ENCODE results near the gene GNPTAB. TPM values are rescaled to one million over a fixed set of nuclear protein-coding genes. Genes with fewer than 3 reads are reported as not detected.

The GNPTAB gene
- total and polyA plus RNA-seq, 2 of the 4 experiments (the other 2 are of a cell fraction): 16.0 to 24.2 TPM

DNA sequence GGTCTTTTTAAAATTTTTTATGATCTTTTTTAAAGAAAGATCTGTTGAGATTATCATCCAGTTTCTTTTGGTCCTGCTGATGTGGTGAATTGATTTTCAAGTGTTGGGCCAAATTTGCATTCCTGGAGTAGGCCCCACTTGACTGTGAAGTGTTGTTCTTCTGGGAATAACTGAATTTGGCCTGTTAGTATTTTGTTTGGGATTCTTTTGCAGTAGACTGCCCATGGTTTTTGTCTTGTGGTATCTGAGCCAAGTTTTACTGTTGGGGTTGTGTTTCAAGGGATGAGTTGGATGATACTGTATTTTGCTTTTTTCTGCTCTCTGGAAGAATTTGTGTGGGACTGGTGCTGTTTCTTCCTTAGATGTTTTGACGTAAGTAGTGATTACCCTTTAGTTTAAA lies 87.5 kb downstream of the GNPTAB start:
- no peak overlapping the region for H2BK15ac ChIP-seq (ENCODE audit: low read depth, low read length)
- in situ Hi-C loops (cut with MboI; ENCODE audit: low sequenced_read_pairs): no loop called here
- H3K9ac ChIP-seq (ENCODE audit: low read depth, low read length): no peak overlapping the region
- no peak overlapping the region for H2BK120ac ChIP-seq (ENCODE audit: low read depth, low read length)
- no peak overlapping the region for H3K14ac ChIP-seq (replicated peaks; ENCODE audit: low read depth, low read length)
- no peaks in the 10 kb centered on the region for H3K27me3 ChIP-seq (ENCODE audit: control insufficient read depth, insufficient read depth, low read length)
- H3K4me2 ChIP-seq (ENCODE audit: low read depth, low read length): no peak overlapping the region
- no peak overlapping the region for H2BK5ac ChIP-seq (ENCODE audit: low read depth, low read length, poor library complexity, severe bottlenecking)
- no peak overlapping the region for H2AFZ ChIP-seq (replicated peaks; ENCODE audit: low read length, poor library complexity)
- POLR2A ChIA-PET (ENCODE audit: unreplicated experiment): no interaction called here
- no peaks in the 10 kb centered on the region; the same call in 1 of the 2 replicates for H3K9me1 ChIP-seq (ENCODE audit: insufficient read depth, low read length)
- no peak for TF ChIP-seq MXI1 (IDR thresholded peaks at IDR 0.05; ENCODE audit: borderline replicate concordance, low read depth, low read length)
- no peak for TF ChIP-seq POLR2A (IDR thresholded peaks at IDR 0.05; ENCODE audit: low read depth, low read length)
- TF ChIP-seq RAD21 (IDR thresholded peaks at IDR 0.05; ENCODE audit: low read length): no peak
- no peak for TF ChIP-seq RCOR1 (IDR thresholded peaks at IDR 0.05; ENCODE audit: insufficient replicate concordance, low read length)
- TF ChIP-seq RFX5 (IDR thresholded peaks at IDR 0.05; ENCODE audit: low read depth, low read length): no peak
- TF ChIP-seq, protein P1, sequence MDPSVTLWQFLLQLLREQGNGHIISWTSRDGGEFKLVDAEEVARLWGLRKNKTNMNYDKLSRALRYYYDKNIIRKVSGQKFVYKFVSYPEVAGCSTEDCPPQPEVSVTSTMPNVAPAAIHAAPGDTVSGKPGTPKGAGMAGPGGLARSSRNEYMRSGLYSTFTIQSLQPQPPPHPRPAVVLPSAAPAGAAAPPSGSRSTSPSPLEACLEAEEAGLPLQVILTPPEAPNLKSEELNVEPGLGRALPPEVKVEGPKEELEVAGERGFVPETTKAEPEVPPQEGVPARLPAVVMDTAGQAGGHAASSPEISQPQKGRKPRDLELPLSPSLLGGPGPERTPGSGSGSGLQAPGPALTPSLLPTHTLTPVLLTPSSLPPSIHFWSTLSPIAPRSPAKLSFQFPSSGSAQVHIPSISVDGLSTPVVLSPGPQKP (IDR thresholded peaks at IDR 0.05; ENCODE audit: borderline replicate concordance, low read depth, low read length): no peak
- no peak for TF ChIP-seq CHD1 (IDR thresholded peaks at IDR 0.05; ENCODE audit: low read depth, low read length)
- TF ChIP-seq, protein P2, sequence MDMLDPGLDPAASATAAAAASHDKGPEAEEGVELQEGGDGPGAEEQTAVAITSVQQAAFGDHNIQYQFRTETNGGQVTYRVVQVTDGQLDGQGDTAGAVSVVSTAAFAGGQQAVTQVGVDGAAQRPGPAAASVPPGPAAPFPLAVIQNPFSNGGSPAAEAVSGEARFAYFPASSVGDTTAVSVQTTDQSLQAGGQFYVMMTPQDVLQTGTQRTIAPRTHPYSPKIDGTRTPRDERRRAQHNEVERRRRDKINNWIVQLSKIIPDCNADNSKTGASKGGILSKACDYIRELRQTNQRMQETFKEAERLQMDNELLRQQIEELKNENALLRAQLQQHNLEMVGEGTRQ (IDR thresholded peaks at IDR 0.05; ENCODE audit: low read depth, low read length): no peak
- TF ChIP-seq FOS (IDR thresholded peaks at IDR 0.05; ENCODE audit: low read depth, low read length): no peak
- no peak for TF ChIP-seq MAZ (IDR thresholded peaks at IDR 0.05; ENCODE audit: borderline replicate concordance, low read depth, low read length)
- TF ChIP-seq MAFK (IDR thresholded peaks at IDR 0.05; ENCODE audit: low read depth, low read length): no peak
- TF ChIP-seq NFE2L2 (IDR thresholded peaks at IDR 0.05; ENCODE audit: low read depth, low read length): no peak
- no peak for TF ChIP-seq BHLHE40 (IDR thresholded peaks at IDR 0.05; ENCODE audit: low read depth, low read length)
- TF ChIP-seq, protein P3, sequence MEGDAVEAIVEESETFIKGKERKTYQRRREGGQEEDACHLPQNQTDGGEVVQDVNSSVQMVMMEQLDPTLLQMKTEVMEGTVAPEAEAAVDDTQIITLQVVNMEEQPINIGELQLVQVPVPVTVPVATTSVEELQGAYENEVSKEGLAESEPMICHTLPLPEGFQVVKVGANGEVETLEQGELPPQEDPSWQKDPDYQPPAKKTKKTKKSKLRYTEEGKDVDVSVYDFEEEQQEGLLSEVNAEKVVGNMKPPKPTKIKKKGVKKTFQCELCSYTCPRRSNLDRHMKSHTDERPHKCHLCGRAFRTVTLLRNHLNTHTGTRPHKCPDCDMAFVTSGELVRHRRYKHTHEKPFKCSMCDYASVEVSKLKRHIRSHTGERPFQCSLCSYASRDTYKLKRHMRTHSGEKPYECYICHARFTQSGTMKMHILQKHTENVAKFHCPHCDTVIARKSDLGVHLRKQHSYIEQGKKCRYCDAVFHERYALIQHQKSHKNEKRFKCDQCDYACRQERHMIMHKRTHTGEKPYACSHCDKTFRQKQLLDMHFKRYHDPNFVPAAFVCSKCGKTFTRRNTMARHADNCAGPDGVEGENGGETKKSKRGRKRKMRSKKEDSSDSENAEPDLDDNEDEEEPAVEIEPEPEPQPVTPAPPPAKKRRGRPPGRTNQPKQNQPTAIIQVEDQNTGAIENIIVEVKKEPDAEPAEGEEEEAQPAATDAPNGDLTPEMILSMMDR (conservative IDR thresholded peaks at IDR 0.05; ENCODE audit: low read depth, low read length): no peak
- no peak for TF ChIP-seq SMC3 (IDR thresholded peaks at IDR 0.05; ENCODE audit: low read depth, low read length)
- TF ChIP-seq CEBPB (IDR thresholded peaks at IDR 0.05; ENCODE audit: low read depth, low read length): no peak
- no peak overlapping the region for H3K56ac ChIP-seq (ENCODE audit: extremely low read depth, insufficient read depth, low read length)
- no peak overlapping the region for H3K27ac ChIP-seq (ENCODE audit: insufficient read depth, low read length)
- H3K4me3 ChIP-seq (ENCODE audit: insufficient read depth, low read depth, low read length): no peak overlapping the region
- DNase-seq (no peak), ATAC-seq (ENCODE audit: low read depth) (no peak)
- H4K5ac ChIP-seq (ENCODE audit: low read depth, low read length): no peak overlapping the region
- H4K20me1 ChIP-seq (ENCODE audit: insufficient read depth, low read length): no peaks in the 10 kb centered on the region
- no peak overlapping the region for H2BK20ac ChIP-seq (ENCODE audit: low read depth, low read length)
- no CpG with 5 or more reads among the region's 1 CpG for WGBS, 2 experiments (ENCODE audit: extremely low coverage in 2 of 2, insufficient read length in 1 of 2)
- dilution Hi-C loops (cut with HindIII; ENCODE audit: low sequenced_read_pairs, unreplicated experiment): no loop called here
- peaks cover 23% of the 10 kb centered on the region for H3K36me3 ChIP-seq (ENCODE audit: control insufficient read depth, insufficient read depth, low read length)
- H3K18ac ChIP-seq (ENCODE audit: low read depth, low read length): no peak overlapping the region
- no peak overlapping the region for H4K8ac ChIP-seq (ENCODE audit: low read depth in 2 of 2, low read length in 2 of 2)
- H3K79me1 ChIP-seq (ENCODE audit: low read depth in 1 of 2, low read length in 2 of 2): no peaks in the 10 kb centered on the region
- no TSS peak for BruUV-seq (replicated peaks)
- H2AK5ac ChIP-seq (ENCODE audit: low read depth, low read length): no peak overlapping the region
- intact Hi-C loops (cut with micrococcal nuclease): no loop called here
- no peak overlapping the region for H3K23ac ChIP-seq (ENCODE audit: low read depth, low read length)
- H3K9me3 ChIP-seq (ENCODE audit: control insufficient read depth, insufficient read depth, low read length): no peaks in the 10 kb centered on the region
- H4K91ac ChIP-seq (ENCODE audit: insufficient read depth, low read depth, low read length): no peak overlapping the region
- no peaks in the 10 kb centered on the region for H3K4me1 ChIP-seq (ENCODE audit: control insufficient read depth, insufficient read depth, low read length)
- H2AK9ac ChIP-seq (replicated peaks; ENCODE audit: low read depth, low read length, poor library complexity): no peak overlapping the region
- no peak overlapping the region for H3K4ac ChIP-seq (ENCODE audit: low read depth, low read length)
- CTCF ChIA-PET: no interaction called here
